Adrenal gland (tissue), 12 donors: ENCODE data around the gene SLC50A1. TPM values are rescaled to one million over a fixed set of nuclear protein-coding genes. Genes with fewer than 3 reads are reported as not detected.
A peak's percentile ranks its signal among the peaks of the same experiment; 100 is the strongest.

ENCODE experiments used
- DNase-seq, 7 donors: peaks; one replicate each; pipeline ENCODE4 v3.0.0-alpha.2; 2019 to 2020
- H3K27ac ChIP-seq, 5 donors: fragments of 200-600 bp; sonication (generic) in 4 of 5; 1 replicate in 3 of 5; 2 replicates in 2 of 5; pipeline versions ENCODE4 v1.5.1 to v1.8.0; 2016 to 2020; ENCODE audit warnings: mild to moderate bottlenecking in 1 of 5
- H3K27me3 ChIP-seq: fragments of 200-600 bp; 2 replicates; pipeline ENCODE4 v1.8.0; 2021
- H3K36me3 ChIP-seq, 2 donors: fragments of 200-600 bp; replicated peaks in 1 of 2; 1 replicate in 1 of 2; 2 replicates in 1 of 2; pipeline versions ENCODE4 v1.5.1 to v1.8.0; 2018 to 2022
- H3K4me1 ChIP-seq, 2 donors: fragments of 200-600 bp; replicated peaks in 1 of 2; 1 replicate in 1 of 2; 2 replicates in 1 of 2; pipeline versions ENCODE4 v1.5.1 to v1.8.0; 2018 to 2021
- H3K4me3 ChIP-seq, 4 donors: fragments of 200-600 bp; sonication (generic) in 3 of 4; one replicate each; pipeline ENCODE4 v1.5.1; 2016 to 2018
- H3K9me3 ChIP-seq, 3 donors: fragments of 200-600 bp; sonication (generic) in 1 of 3; replicated peaks in 1 of 3; 1 replicate in 2 of 3; 2 replicates in 1 of 3; pipeline versions ENCODE4 v1.5.1 to v1.8.0; 2016 to 2021
- CTCF ChIP-seq, 6 experiments: fragments of 450-650 bp in 4 of 6; fragments of 200-600 bp in 2 of 6; sonication (generic) in 1 of 6; IDR thresholded peaks; 1 replicate in 5 of 6; 2 replicates in 1 of 6; pipeline versions ENCODE4 v1.5.1 to v1.8.0; 2016 to 2021; ENCODE audit warnings: antibody characterized with exemption in 6 of 6, mild to moderate bottlenecking in 2 of 6, moderate library complexity in 1 of 6
- POLR2A ChIP-seq, 2 donors: fragments of 450-650 bp; IDR thresholded peaks; one replicate each; pipeline ENCODE4 v1.6.1; 2017; ENCODE audit warnings: antibody characterized with exemption in 2 of 2, mild to moderate bottlenecking in 2 of 2, moderate library complexity in 1 of 2
- WGBS, 4 donors: extraction: QIAGEN DNeasy Blood & Tissue Kit in 2 of 4; methylation state at CpG; one replicate each; pipeline versions ENCODE4 v1.1.5 to v1.1.7; 2013 to 2017; 5-methylcytosine and 5-hydroxymethylcytosine counted together
- intact Hi-C, 2 donors: fragments of 100-400 bp; cut with DNase I; formaldehyde crosslinking; loops; one replicate each; pipeline versions ENCODE4 v1.14.1 to v1.15.0; 2022 to 2023
- polyA plus RNA-seq, 3 donors: library from polyadenylated mRNA; stranded (reverse); fragments of 200-250 nt in 2 of 3; fragments of 350-450 nt in 1 of 3; fragmentation: Illumina TruSeq in 1 of 3; extraction: RNeasy Lipid Tissue Mini Kit (QIAGEN cat#74804) in 1 of 3; gene quantifications; one replicate each; pipeline ENCODE4 v1.2.3, GENCODE V29; 2013 to 2014
- small RNA-seq, 2 donors: library from RNA; depleted of rRNA; stranded (forward); fragments of <200 nt; gene quantifications; one replicate each; pipeline ENCODE3, GENCODE V24; 2016
- total RNA-seq, 9 donors: library from RNA; depleted of rRNA in 4 of 9; stranded (reverse); fragments of >200 nt in 4 of 9; fragments of 120-200 nt in 1 of 9; fragmentation: NEBNext Ultra II Directional in 1 of 9; extraction: Animal tissue kit (Norgen Biotek cat#: 25700) in 1 of 9; gene quantifications; one replicate each; pipeline versions ENCODE4 v1.1.0 to v1.2.4, GENCODE V29; 2013 to 2023
- donor health status: healthy with polysubstance abuse.
- donor health status: Bipolar disorder and iron deficiency.
- donor health status: DM: yes; HTN: yes; CAD: no.
- donor health status: DM: no; HTN: no; CAD: no.
- donor health status: DM: no; HTN: no; CAD: no.
- donor health status: DM: yes; HTN: yes; CAD: no.

The SLC50A1 gene
- total and polyA plus RNA-seq, 12 donors, result 31.7 to 172 (median 53.8) TPM

GRCh38 chr1:155187456-155187891 is 51.8 kb downstream of the SLC50A1 start:
- Histone ChIP-seq H3K9me3 (no peaks in the 10 kb centered on the region), H3K27me3 (no peaks in the 10 kb centered on the region), H3K36me3 (no peaks in the 10 kb centered on the region), H3K4me1 (no peaks in the 10 kb centered on the region), H3K4me3 (no peak overlapping the region), H3K27ac (no peak overlapping the region)
- peak in 1 of 7 donors; percentile 10 for DNase-seq
- TF ChIP-seq CTCF (IDR thresholded peaks at IDR 0.05), result no peak
- intact Hi-C loops, result no loop called here
- 74 to 88% (median 77%) methylated on average over 3 to 16 of the region's 16 CpGs for WGBS, 4 donors

- Histone ChIP-seq H3K4me1 (peaks cover 4 to 6% of the 10 kb centered on the region in 2 donors), H3K27me3 (no peaks in the 10 kb centered on the region), H3K27ac (no peak overlapping the region), H3K4me3 (no peak overlapping the region), H3K36me3 (no peaks in the 10 kb centered on the region), H3K9me3 (no peaks in the 10 kb centered on the region)
- 73 to 88% (median 86%) methylated on average over 2 to 14 of the region's 14 CpGs for WGBS, 4 donors
- TF ChIP-seq POLR2A (IDR thresholded peaks at IDR 0.05) (no peak), CTCF (IDR thresholded peaks at IDR 0.05) (no peak)
- peak in 1 of 7 donors; percentile 13 for DNase-seq
- intact Hi-C loops, result no loop called here
Observed at GRCh38 chr1:155188268-155188667, 52.6 kb downstream of the SLC50A1 start.

Small RNA genes lying within 50 kb of the gene (small RNA-seq; reads per million reads assigned to genes)
- gene HMGN2P18 (0 reads per million in 2 donors), gene RF00019 (0 reads per million in 2 donors)

Other genes with a start within 250 kb of the SLC50A1 start
- 10 to 100 TPM; 12.6 to 70.0 (median 31.0) TPM for gene PMVK, start 199.1 kb upstream of the SLC50A1 start, total RNA-seq
- 10 to 100 TPM; 41.4 to 45.1 (median 42.1) TPM for gene PMVK, start 199.1 kb upstream of the SLC50A1 start, polyA plus RNA-seq
- 100 to 1,000 TPM; 120 to 342 (median 278) TPM for gene PBXIP1, start 179.8 kb upstream of the SLC50A1 start, total RNA-seq
- gene PBXIP1, start 179.8 kb upstream of the SLC50A1 start, polyA plus RNA-seq, result 100 to 1,000 TPM in 2 of 3 donors, 10 to 100 TPM in 1; 97.0 to 184 (median 110) TPM
- gene PYGO2, start 174.1 kb upstream of the SLC50A1 start, total RNA-seq, result 10 to 100 TPM; 26.2 to 61.1 (median 42.6) TPM
- 10 to 100 TPM; 28.2 to 44.1 (median 29.2) TPM for gene PYGO2, start 174.1 kb upstream of the SLC50A1 start, polyA plus RNA-seq
- gene SHC1, start 165.1 kb upstream of the SLC50A1 start, total RNA-seq, result 100 to 1,000 TPM in 7 of 9 donors, 10 to 100 TPM in 2; 80.3 to 240 (median 120) TPM
- gene SHC1, start 165.1 kb upstream of the SLC50A1 start, polyA plus RNA-seq, result 100 to 1,000 TPM; 167 to 260 (median 249) TPM
- 10 to 100 TPM; 23.2 to 87.0 (median 30.3) TPM for gene CKS1B, start 161.2 kb upstream of the SLC50A1 start, total RNA-seq
- 10 to 100 TPM; 12.4 to 51.0 (median 22.3) TPM for gene CKS1B, start 161.2 kb upstream of the SLC50A1 start, polyA plus RNA-seq
- gene FLAD1, start 152.5 kb upstream of the SLC50A1 start, total RNA-seq, result 10 to 100 TPM; 21.6 to 43.0 (median 28.7) TPM
- 10 to 100 TPM; 30.7 to 65.5 (median 41.1) TPM for gene FLAD1, start 152.5 kb upstream of the SLC50A1 start, polyA plus RNA-seq
- under 1 TPM in 1 of 9 donors, not detected in 8; 0.44 TPM for gene LENEP, start 142.3 kb upstream of the SLC50A1 start, total RNA-seq
- gene LENEP, start 142.3 kb upstream of the SLC50A1 start, polyA plus RNA-seq, result not detected
- 100 to 1,000 TPM in 1 of 9 donors, 10 to 100 TPM in 8; 23.3 to 126 (median 78.1) TPM for gene ZBTB7B, start 133.1 kb upstream of the SLC50A1 start, total RNA-seq
- gene ZBTB7B, start 133.1 kb upstream of the SLC50A1 start, polyA plus RNA-seq, result 10 to 100 TPM; 22.4 to 97.3 (median 27.9) TPM
- gene DCST2, start 102.1 kb upstream of the SLC50A1 start, total RNA-seq, result 1 to 10 TPM in 3 of 9 donors, under 1 TPM in 4, not detected in 2; 0.14 to 2.4 (median 0.90) TPM
- 10 to 100 TPM in 1 of 3 donors, 1 to 10 TPM in 1, under 1 TPM in 1; 0.24 to 15.2 (median 8.5) TPM for gene DCST2, start 102.1 kb upstream of the SLC50A1 start, polyA plus RNA-seq
- gene DCST1, start 102.0 kb upstream of the SLC50A1 start, total RNA-seq, result not detected
- gene DCST1, start 102.0 kb upstream of the SLC50A1 start, polyA plus RNA-seq, result not detected
- gene ADAM15, start 84.5 kb upstream of the SLC50A1 start, total RNA-seq, result 10 to 100 TPM; 11.6 to 84.2 (median 58.3) TPM
- 100 to 1,000 TPM in 2 of 3 donors, 10 to 100 TPM in 1; 16.1 to 269 (median 240) TPM for gene ADAM15, start 84.5 kb upstream of the SLC50A1 start, polyA plus RNA-seq
- 10 to 100 TPM in 5 of 9 donors, 1 to 10 TPM in 4; 3.5 to 28.7 (median 12.7) TPM for gene EFNA4, start 72.1 kb upstream of the SLC50A1 start, total RNA-seq
- 10 to 100 TPM; 10.0 to 23.5 (median 12.1) TPM for gene EFNA4, start 72.1 kb upstream of the SLC50A1 start, polyA plus RNA-seq
- 1 to 10 TPM; 1.4 to 7.3 (median 2.7) TPM for gene EFNA3, start 57.0 kb upstream of the SLC50A1 start, total RNA-seq
- 1 to 10 TPM; 2.8 to 4.0 (median 3.7) TPM for gene EFNA3, start 57.0 kb upstream of the SLC50A1 start, polyA plus RNA-seq
- gene EFNA1, start 8.0 kb upstream of the SLC50A1 start, total RNA-seq, result 10 to 100 TPM in 8 of 9 donors, 1 to 10 TPM in 1; 9.9 to 49.7 (median 27.7) TPM
- gene EFNA1, start 8.0 kb upstream of the SLC50A1 start, polyA plus RNA-seq, result 10 to 100 TPM in 2 of 3 donors, 1 to 10 TPM in 1; 6.6 to 35.9 (median 30.2) TPM
- gene DPM3, start 4.7 kb downstream of the SLC50A1 start, total RNA-seq, result 100 to 1,000 TPM in 8 of 9 donors, 10 to 100 TPM in 1; 45.4 to 192 (median 159) TPM
- 1,000 to 10,000 TPM in 2 of 3 donors, 1 to 10 TPM in 1; 6.8 to 1,427 (median 1,371) TPM for gene DPM3, start 4.7 kb downstream of the SLC50A1 start, polyA plus RNA-seq
- gene KRTCAP2, start 37.5 kb downstream of the SLC50A1 start, total RNA-seq, result 100 to 1,000 TPM in 8 of 9 donors, 10 to 100 TPM in 1; 76.1 to 252 (median 154) TPM
- gene KRTCAP2, start 37.5 kb downstream of the SLC50A1 start, polyA plus RNA-seq, result 100 to 1,000 TPM; 383 to 806 (median 704) TPM
- gene TRIM46, start 38.0 kb downstream of the SLC50A1 start, total RNA-seq, result under 1 TPM in 7 of 9 donors, not detected in 2; 0.19 to 0.96 (median 0.44) TPM
- 1 to 10 TPM in 2 of 3 donors, under 1 TPM in 1; 0.38 to 5.6 (median 1.2) TPM for gene TRIM46, start 38.0 kb downstream of the SLC50A1 start, polyA plus RNA-seq
- 10 to 100 TPM in 7 of 9 donors, 1 to 10 TPM in 2; 7.1 to 38.6 (median 15.7) TPM for gene THBS3, start 72.0 kb downstream of the SLC50A1 start, total RNA-seq
- 100 to 1,000 TPM in 1 of 3 donors, 10 to 100 TPM in 1, 1 to 10 TPM in 1; 9.6 to 147 (median 71.3) TPM for gene THBS3, start 72.0 kb downstream of the SLC50A1 start, polyA plus RNA-seq
- gene MTX1, start 72.8 kb downstream of the SLC50A1 start, total RNA-seq, result 10 to 100 TPM; 39.2 to 83.8 (median 45.6) TPM
- gene MTX1, start 72.8 kb downstream of the SLC50A1 start, polyA plus RNA-seq, result 100 to 1,000 TPM in 1 of 3 donors, 10 to 100 TPM in 2; 26.7 to 111 (median 79.8) TPM
- 10 to 100 TPM in 7 of 9 donors, 1 to 10 TPM in 2; 8.5 to 43.0 (median 32.6) TPM for gene ENTREP3, start 119.6 kb downstream of the SLC50A1 start, total RNA-seq
- gene ENTREP3, start 119.6 kb downstream of the SLC50A1 start, polyA plus RNA-seq, result 10 to 100 TPM; 10.3 to 26.9 (median 22.7) TPM
- 100 to 1,000 TPM in 4 of 9 donors, 10 to 100 TPM in 5; 51.0 to 143 (median 98.6) TPM for gene SCAMP3, start 126.5 kb downstream of the SLC50A1 start, total RNA-seq
- 100 to 1,000 TPM in 1 of 3 donors, 10 to 100 TPM in 2; 41.9 to 102 (median 78.0) TPM for gene SCAMP3, start 126.5 kb downstream of the SLC50A1 start, polyA plus RNA-seq
- gene CLK2, start 137.7 kb downstream of the SLC50A1 start, total RNA-seq, result 10 to 100 TPM; 10.7 to 94.2 (median 53.6) TPM
- 100 to 1,000 TPM in 2 of 3 donors, 10 to 100 TPM in 1; 47.1 to 162 (median 122) TPM for gene CLK2, start 137.7 kb downstream of the SLC50A1 start, polyA plus RNA-seq
- gene HCN3, start 141.6 kb downstream of the SLC50A1 start, total RNA-seq, result 1 to 10 TPM; 1.0 to 6.5 (median 3.6) TPM
- 10 to 100 TPM in 1 of 3 donors, 1 to 10 TPM in 2; 3.1 to 14.5 (median 6.2) TPM for gene HCN3, start 141.6 kb downstream of the SLC50A1 start, polyA plus RNA-seq
- under 1 TPM in 2 of 9 donors, not detected in 7; 0.18 to 0.34 TPM for gene PKLR, start 165.6 kb downstream of the SLC50A1 start, total RNA-seq
- under 1 TPM in 2 of 3 donors, not detected in 1; 0.10 to 0.24 TPM for gene PKLR, start 165.6 kb downstream of the SLC50A1 start, polyA plus RNA-seq
- gene FDPS, start 173.0 kb downstream of the SLC50A1 start, total RNA-seq, result 1,000 to 10,000 TPM in 2 of 9 donors, 100 to 1,000 TPM in 7; 107 to 2,334 (median 186) TPM
- 1,000 to 10,000 TPM in 1 of 3 donors, 100 to 1,000 TPM in 2; 167 to 2,274 (median 225) TPM for gene FDPS, start 173.0 kb downstream of the SLC50A1 start, polyA plus RNA-seq
- gene RUSC1, start 185.0 kb downstream of the SLC50A1 start, total RNA-seq, result 10 to 100 TPM in 8 of 9 donors, 1 to 10 TPM in 1; 9.8 to 64.9 (median 27.1) TPM
- gene RUSC1, start 185.0 kb downstream of the SLC50A1 start, polyA plus RNA-seq, result 100 to 1,000 TPM in 1 of 3 donors, 10 to 100 TPM in 2; 15.1 to 111 (median 53.7) TPM